T follicular helper cell (primary cell): ENCODE measurements around the gene EGFL8.
A peak's percentile ranks its signal among the peaks of the same experiment; 100 is the strongest.
"Not testable (repeated sequence)": the region's sequence is repeated elsewhere in the genome, so short reads cannot be mapped to it uniquely, and the experiment has no call there.

Experiments used
- DNase-seq: peaks from one replicate; pipeline ENCODE4 v3.0.0-alpha.2; 2020; ENCODE audit warnings: low read depth

EGFL8 gene

DNA sequence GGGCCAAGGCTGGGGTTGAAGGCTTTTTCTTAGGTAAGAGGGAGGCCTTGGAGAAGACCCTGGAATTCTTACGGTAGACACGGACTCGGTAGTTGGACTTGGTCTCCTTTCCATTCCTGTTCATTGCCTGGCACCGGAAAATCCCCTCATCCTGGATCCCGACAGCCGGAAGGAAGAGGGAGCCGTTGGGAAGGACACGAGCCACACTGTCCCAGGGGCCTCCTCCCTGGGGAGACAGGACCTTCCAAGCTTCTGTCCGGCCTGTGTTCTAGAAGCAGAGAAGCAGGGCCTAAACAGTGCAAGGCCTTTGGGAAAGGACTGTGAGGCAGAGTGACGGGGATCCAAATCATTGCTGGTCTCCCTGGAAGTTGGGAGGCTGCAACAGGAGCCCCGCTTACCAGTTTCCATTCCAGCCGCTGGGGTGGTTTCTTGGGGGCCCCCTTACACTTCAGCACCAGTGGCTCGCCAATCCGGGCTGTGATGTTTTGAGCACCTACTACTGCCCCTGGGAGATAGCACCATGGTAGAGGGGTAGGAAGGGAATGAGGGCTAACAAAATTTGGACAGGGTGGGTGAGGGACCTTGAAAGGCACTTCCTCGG is 19.2 kb downstream of the EGFL8 start:
- DNase-seq, result no peak

DNA sequence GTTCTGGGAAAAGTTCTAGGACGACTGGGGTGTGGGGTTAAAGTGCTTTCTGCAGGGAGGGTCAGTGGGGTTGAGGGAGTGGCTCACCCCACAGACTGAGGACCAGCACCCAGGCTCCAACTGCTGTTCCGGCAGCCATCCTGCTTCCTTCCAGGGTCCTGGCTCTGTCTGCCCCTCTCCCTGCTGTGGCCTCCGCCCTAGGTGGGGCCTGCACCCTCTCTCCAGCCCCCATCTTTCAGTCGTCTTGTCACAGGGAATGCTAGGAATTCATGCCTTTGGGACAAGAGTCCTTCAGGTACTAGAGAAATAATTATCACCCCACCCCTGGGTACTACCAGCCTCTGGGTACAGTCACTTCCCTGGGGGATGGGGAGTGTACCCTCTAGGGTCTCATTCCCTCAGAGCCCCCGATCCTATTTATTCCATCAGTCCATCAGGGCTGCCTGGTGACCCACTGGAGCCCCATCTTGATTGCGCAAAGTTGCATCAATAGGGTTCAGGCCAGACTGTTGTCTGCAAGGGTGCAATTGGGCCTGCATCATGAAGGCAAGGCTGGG is 19.8 kb downstream of the EGFL8 start, which contains the start of gene AGER:
TSS of gene AGER (minus strand) at position 170 of the 557 bp plus-strand sequence. CDS start at position 139, 31 bp downstream.
- no peak for DNase-seq

DNA sequence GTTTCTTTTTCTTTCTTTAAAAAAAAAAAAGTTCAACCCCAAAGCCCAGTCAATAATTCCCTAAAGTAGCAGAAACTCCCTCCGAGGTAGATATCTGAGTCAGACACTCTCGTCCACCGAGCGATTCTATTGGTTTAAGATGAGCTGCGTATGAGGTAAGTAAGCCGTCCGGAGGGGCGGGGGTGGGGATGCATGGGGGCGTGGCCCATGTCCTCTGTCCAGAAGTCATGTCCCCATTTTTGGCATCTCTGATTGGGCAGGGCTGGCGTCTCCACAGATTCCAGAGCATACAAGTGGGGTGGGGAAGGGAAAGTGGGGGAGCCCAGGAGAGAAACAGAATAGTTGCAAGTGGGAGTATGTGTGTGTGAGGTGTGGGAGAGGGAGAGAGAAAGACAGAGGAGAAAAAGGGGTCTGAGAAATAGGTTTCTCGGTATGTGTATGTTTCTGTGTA is 21.3 kb downstream of the EGFL8 start:
- DNase-seq, result peak; percentile 41

DNA sequence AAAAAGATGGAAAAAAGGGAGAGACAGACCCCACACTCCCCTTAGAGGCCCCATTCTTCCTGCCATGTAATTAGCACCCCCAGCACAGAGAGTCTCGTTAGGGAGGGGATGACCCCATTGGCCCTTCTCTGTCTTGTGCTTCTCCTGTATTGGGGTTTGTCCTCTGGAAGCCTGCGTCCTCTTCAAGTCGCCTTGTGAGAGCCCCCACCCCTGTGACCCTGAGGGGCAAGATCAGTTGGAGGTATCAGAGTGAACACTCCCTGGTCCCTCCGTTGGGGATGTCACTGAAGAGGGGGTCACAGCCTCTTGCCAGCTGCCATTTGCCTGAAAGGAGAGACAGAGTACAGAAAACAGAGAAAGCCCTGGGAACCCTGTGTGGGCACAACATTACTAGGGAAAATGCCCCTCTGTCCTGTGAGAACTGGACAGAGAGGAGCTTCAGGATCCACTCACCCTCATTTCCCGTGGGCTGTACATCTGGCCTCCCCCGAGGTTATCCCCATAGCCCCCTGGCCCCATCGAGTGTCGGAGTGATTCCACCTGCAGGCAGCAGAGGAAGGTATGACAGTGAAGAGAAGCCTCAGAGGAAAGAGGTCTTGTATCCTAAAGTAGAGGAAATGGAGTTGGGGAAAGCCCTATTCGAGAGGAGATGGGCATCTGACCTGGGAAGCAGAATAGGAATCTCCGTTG is 21.9 kb downstream of the EGFL8 start:
- not testable (repeated sequence) for DNase-seq

DNA sequence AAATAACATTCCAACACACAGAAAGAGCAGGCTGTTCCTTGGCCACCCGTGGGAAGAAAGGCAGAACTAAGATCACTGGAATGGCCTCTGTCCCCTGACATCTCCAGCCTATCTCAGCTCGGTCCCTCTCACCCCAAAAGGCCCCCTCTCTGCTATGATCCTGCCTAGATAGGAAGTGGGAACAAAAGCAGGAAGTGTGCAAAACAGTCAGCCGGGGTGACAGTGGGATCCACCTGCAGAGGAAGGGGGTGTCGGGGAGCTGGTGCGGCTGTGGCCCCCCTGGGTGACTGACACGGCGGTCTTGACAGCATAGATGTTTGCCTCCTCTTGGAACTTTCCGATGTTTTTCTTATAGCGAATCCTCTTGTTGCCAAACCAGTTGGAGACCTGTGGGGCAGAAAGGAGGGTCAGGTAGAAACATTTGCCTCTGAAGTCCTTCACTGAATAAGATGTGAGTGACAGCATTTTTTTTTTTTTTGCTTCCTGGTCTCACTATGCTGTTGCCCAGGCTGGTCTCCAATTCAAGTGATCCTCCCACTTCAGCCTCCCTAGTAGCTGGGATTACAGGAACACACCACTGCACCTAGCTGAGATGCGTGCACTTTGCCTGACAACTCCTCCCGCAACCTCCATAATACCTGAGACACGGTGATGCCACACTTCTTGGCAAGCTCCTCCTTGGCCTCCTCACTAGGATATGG is 22.8 kb downstream of the EGFL8 start:
- no peak for DNase-seq

DNA sequence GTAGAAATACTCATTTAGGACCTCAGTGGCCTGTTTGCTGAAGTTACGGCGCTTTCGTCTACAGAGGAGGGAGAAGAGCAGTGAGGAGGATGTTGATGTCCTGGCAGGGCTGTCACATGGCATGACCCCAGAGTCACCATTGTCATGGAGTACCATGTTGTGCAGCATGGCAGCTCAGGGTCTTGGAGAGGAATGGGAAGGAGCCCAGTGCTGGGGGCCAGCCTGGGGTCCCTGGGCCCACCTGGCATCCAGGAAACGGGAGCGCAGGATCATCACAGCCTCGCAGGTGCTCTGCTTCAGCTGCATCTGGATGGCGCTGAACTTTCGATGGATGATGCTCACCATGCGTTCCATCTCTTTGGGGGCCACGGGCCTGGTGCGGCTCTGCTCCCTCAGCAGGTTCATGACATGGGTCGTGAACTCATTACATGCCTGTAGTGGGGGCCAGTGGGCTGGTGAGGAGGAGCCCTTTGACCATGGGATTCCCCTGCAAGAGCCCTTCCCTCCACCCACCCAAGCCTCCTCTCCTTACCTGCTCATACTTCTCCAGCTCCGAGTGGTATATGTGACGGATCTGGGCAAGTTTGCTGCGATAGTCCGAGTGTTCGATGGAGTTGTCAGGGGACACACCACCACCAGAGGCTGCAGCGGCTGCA is 23.5 kb downstream of the EGFL8 start:
- not testable (repeated sequence) for DNase-seq

DNA sequence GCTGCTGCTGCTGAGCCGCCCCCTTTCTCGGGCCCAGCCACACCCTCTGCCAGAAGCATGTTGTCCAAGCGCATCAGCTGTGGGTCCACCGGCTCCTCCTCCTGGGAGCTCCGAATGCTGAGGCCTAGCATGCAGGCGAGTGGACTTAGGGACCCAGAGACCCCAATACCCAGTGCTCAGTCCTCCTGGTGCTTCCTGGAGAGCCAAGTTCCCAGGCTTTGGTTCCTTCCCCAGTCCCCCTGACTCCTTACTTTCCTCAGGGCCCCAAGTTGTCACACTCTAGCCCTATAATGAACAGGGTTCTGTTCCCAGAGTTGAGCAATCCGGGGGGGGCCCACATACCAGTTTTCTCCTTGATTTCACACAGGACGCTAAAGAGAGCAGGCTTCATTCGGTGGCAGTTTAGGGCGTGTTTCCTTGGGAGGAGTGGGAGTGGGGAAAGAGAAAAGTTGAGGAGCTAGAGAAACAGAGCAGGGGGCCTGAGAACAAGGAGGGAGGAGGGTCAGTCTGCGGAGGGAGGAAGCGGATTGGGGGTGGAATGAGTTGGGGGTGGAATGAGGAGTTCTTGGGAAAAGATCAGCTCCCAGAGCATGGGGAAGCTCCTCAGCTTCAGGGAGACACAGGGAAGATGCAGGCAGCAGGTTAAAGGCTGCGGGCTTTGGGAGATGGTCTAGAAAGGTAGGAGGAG is 24.1 kb downstream of the EGFL8 start:
- DNase-seq, result no peak

DNA sequence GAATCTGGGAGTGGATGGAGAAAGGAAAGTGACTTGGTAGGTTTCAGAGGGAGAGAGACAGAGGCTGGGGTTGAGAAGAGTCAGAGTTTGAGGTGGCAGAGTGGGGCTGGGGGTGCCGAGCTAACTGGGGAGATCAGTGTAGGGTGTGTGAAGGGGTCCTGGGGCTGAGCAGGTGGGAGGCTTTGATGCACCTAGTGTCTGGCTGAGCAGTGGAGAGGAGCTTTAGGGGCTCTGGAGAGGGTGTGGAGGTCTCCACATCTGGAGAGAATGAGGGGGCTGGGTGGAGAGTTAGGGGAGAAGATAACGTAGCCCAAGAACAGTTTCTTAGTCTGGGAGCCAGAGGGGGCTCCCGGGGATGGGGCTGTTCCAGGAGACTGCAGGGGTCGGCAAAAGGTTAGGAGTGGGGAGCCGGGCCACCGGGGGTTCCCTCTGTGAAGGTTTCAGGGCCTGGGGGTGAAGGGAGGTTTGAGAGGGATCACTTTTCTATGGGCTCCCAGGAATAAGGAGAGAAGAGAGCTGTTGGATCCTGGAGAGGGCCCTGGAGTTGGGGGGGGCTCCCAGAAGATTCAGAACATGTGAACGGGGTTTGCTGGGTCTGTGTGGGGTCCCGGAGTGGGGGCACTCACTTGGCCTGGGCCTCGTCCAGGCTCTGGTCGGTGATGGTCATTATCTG is 24.8 kb downstream of the EGFL8 start:
- DNase-seq, result no peak

DNA sequence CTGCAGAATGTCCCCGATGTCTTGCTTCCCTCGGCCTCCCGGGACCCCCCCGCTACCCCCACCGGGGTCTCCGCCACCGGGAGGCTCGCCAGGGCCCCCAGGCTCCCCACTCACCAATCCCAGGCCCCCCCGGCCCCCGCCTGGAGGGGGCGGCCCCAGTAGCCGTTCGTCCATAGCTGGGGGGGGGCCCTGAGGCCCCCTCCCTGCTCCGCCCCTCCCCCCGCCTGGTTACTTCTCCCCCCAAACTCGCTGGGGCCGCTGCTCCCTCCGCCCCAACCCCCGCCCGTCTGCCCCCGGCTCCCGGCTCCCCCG is 25.3 kb downstream of the EGFL8 start:
- DNase-seq, result no peak

DNA sequence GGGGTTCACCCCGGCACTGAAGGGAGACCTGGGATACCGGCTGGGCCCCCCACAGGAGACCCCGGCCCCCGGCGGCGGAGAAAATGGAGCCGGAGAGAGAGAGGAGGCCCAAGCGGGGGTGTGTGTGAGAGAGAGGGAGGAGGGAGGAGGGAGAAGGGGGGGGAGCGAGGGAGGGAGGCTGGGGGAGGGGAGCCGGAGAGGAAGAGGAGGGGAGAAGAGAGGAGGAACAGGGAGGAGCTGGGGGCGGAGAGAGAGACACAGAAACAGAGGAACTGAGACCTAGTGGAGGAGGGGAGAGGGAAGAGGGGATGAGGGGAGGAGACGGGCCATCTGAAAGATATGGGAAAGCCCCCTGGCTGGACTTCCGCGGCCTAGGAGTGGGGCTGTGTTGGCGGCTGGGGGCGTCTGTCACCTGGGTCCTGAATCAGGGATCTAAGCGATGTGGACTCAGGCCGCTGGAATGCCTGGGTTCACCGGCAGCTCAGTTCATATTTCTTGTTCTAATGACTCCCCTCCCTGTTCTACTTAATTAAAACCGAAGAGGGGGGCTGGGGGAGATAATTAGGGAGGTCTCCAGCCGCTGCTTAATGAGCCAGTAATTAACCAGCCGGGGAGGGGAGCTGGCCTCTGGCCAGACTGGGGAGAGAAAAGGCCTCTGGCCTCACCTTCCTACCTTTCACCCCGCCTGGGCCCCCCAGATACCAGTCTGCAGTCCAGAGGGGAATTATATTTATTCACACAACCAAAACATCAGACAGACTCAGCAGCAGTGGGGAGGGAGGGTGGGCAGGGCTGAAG is 25.9 kb downstream of the EGFL8 start, which contains the start of gene PBX2:
TSS of gene PBX2 (minus strand) at position 149 of the 798 bp plus-strand sequence. CDS start 287 bp downstream, outside the sequence.
- peak; percentile 76 for DNase-seq

DNA sequence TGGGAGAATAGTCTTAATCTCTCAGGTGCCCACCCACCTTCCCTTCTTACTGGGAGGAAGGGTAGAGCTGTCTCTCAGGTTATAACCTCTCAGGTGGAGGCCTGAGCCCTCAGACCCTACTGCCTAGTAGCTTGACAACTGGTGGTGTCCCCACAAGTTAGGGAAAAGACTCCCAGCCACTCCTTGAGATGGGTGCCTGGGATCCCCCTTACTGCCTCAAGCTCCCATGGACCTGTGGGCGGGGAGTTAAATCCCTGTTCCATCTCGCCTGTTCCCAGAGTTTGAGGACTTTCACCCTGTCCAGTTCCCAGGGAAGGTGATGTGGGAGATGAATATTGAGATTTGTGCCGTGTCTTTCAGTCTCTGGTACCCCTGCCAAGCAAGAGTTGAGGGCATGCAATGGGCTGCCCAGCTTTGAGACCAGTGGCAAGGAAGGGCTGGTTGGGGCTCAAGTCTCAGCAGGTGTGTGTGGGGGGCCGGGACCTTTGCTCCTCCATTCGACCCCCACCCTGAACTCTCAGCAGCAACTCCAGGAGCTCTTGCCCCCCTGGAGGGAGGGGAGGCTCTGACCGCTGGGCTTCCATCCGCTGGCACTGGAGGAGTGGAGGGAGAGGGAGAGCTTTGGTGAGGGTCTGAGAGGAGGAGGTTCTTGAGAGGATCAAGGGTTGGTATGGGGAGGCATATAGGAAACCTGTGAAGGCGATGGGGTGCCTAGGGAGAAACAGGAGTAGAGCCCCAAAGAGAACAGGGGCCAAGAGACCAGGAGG is 26.7 kb downstream of the EGFL8 start:
- DNase-seq, result no peak

DNA sequence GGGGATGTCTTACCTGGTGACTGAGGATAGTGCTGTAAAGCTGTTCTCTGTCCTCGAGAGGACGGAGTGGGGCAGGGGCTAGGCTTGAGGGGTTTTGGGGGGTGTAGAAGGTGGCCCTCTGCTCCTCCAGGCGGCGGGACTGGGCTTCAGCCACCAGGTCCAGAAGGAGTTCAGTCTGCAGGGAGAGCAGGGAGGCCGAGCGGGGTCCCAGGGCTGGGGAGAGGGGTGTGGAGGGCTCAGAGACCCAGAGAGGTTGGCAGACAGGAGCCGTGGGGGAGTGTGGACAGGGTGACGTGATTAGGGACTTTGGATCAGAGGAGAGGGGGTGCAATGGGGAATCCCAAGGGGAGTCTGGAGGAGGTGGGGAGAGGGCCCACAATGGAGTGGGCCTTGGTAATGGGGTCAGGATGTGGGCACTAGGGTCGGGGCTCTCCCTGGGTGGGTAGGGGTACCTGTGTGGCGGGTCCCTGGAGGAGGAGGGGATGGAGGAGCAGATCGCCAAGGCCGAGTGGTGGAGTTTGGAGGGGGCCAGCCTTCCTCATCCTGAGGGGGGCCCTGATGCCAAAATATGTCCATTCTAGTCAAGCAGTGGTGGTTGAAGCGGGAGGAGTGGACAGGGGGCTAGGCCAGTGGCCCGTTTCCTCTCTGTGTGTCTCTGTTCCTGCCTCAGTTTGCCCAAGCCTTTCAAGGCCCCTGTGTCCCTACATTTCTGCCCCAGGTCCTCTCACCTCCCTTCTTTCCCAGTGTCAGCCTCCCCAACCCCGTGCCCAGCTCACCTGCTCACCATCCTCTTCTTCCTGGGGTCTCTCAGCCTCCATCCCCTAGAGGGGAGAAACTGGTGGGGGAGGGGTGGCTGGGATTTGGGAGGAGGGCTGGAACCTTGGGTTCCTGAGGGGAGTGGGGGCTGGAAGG is 27.6 kb downstream of the EGFL8 start:
- DNase-seq, result no peak

DNA sequence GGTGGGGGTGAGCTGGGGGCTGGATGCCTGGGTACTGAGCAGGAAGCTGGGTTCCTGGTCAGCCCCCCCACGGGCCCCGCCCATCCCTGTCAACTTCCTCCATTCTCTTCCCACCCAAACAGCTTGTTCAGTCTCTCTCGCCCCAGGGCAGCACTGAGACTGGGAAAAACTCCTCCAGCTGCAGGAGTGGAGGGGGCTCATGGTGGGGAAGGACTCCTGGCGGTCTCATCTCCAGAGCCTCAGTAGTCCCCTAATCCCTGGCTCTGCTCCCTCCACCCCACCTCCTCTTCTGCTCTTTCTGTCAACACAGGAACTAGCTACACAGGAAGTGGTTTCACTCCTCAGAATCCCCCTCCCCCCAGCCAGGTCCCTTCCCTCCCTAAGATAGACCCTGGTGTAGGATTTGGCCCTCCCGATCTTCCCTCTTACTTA is 28.2 kb downstream of the EGFL8 start, which contains the start of gene GPSM3:
TSS of gene GPSM3 (minus strand) at position 36 of the 432 bp plus-strand sequence. CDS start 130 bp downstream, outside the sequence.
- DNase-seq, result peak; percentile 42

DNA sequence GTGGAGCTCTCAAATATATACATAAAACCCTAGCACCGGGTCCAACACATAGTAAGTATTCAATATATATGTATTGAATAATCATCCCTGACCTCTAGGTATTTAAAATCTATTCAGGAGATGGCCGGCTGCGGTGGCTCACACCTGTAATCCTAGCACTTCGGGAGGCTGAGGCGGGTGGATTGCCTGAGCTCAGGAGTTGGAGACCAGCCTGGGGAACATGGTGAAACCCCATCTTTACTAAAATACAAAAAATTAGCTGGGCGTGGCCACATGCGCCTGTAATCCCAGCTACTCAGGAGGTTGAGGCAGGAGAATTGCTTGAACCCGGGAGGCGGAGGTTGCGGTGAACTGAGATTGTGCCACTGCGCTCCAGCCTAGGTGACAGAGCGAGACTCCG is 28.7 kb downstream of the EGFL8 start:
- not testable (repeated sequence) for DNase-seq

DNA sequence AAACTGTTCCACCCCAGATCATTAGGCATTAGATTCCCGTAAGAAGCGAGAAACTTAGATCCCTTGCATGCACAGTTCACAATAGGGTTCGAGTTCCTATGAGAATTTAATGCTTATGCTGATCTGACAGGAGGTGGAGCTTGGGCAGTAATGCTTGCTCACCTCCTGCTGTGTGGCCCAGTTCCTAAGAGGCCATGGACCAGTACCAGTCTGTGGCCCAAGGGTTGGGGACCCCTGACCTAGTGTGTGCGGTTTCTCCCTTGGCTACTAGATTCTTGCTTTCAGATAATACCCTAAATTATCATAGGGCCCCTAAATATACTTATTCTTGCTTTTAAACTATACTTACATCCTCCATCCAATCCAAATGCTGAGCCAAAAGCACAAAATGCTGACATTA is 30.0 kb downstream of the EGFL8 start:
- no peak for DNase-seq

DNA sequence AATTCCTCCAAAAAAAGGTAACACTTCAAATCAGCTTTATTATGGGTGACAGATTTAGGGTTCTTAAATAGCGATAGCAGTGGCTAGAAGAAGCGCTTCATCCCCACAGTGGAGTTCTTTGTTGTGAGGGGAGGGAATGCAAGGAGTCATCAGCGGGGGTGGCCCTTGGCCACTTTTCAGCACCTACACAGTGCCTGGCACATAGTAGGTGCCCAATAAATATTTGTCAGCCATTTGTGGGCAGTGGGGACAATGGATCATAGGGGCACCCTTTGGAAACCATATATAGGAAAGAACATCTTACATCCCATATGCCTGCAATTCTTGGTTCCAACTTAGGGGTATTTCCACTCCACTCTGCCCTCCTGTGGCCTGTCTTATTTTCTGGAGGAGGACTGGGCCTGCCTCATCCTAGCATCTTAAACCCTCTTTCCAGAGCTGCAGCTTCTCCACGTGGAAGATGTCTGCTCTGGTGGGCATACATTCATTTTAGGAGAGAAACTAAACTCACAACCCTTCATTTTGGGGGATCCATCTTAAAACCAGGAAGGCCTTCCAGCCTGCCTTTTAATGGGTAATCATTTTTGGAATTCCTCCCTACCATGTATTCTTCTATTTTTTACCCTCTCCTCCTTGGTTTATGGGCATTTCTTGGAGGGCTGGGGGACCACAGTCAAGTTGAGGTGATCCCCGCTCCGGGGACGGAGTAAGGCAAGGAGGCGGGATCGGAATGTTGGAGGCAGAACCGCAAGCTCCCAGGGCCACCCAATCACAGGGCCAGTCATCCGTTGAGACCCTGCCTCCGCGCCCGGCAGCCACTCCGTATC is 30.6 kb downstream of the EGFL8 start:
- no peak for DNase-seq

DNA sequence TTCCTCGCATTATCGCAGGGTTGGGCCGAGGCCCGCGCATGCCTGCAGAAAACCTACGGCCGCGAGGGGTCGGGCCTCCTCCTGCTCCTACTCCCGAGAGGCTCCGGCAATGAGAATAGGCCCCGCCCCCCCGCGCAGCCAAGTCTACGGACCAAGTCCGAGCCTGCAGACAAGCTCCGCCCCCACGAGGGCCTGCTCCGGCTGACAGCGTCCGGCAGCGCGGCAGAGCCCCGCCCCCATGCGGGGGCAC is 31.2 kb downstream of the EGFL8 start:
- peak; percentile 96 for DNase-seq
